NCI-H1436 (cell line): ENCODE data around the gene CPSF7.
"Not testable (repeated sequence)": the region's sequence is repeated elsewhere in the genome, so short reads cannot be mapped to it uniquely, and the experiment has no call there.

Experiments used
- DNase-seq: peaks from one replicate; lab custom pipeline; 2025; lab: John Stamatoyannopoulos, UW

CPSF7 gene, protein sequence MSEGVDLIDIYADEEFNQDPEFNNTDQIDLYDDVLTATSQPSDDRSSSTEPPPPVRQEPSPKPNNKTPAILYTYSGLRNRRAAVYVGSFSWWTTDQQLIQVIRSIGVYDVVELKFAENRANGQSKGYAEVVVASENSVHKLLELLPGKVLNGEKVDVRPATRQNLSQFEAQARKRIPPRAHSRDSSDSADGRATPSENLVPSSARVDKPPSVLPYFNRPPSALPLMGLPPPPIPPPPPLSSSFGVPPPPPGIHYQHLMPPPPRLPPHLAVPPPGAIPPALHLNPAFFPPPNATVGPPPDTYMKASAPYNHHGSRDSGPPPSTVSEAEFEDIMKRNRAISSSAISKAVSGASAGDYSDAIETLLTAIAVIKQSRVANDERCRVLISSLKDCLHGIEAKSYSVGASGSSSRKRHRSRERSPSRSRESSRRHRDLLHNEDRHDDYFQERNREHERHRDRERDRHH

DNA sequence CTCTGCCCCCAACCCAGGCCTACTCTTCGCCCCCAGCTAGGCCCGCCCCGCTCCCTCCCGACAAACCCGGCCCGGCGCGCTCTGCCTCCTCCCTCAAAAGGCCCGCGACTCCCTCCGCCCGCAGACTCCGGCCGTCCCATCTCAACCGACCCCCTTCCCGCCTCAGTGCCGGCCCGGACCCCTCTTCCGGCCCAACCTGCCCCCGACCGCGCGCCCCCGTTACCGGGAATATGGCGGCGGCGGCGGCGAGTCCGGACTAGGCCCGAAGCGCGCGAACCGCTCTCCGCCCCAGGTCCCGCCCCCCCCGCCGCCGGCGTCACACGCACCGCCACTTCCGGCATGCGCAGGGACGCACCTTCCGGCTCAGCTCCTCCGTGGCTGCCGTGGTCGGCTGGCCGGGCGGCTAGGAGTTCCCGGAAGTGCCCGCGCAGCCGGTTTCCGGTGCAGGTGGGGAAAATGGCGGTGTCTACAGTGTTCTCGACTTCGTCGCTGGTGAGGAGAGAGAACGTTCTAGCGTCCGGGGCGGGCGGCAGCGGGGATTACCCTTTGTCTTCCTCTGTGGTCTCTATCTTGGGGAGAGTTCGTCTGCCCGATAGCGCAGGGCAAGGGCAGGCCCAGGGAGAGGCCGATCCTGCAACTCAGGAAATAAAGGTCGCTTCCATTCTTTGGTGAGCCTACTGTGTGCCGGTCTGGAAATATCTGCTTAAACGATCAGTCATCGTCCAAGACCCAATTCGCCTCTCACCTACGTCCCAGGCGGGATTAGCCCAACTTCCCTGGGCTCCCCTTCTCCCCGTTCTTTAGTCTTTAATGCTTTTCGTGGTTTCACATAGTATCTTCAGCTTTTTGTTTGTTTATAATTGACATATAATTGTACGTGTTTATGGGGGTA is at the start of gene CPSF7, which contains the start of gene SDHAF2:
Gene CPSF7, minus strand, starts transcription at position 285 of the 892 bp plus-strand sequence. CDS start 740 bp downstream, outside the sequence.
Gene SDHAF2, plus strand, starts transcription at position 434 of the 892 bp plus-strand sequence. Its CDS starts 23 bp downstream, at position 457.
- peak; percentile 94 for DNase-seq

DNA sequence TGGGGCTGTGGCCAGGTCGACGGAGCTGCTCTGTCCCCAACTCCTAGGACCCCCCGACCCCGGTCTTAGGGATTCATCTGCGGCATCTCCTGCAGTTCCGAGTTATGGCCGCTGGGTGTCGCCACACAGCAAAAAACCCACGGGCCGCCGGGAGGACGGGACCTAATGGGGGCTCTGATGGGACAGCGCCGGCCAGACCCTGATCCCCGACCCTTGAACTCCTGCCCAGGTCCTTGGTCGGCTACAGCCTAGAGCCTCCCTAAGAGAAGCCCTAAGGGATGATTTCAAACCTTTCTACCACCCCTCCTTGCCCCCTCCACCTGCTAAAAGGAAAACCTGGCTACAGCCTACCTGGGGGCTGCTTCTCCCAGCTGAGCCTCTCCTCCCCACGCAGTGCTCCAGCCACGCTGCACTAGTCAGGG is 48.0 kb upstream of the CPSF7 start:
- no peak for DNase-seq

DNA sequence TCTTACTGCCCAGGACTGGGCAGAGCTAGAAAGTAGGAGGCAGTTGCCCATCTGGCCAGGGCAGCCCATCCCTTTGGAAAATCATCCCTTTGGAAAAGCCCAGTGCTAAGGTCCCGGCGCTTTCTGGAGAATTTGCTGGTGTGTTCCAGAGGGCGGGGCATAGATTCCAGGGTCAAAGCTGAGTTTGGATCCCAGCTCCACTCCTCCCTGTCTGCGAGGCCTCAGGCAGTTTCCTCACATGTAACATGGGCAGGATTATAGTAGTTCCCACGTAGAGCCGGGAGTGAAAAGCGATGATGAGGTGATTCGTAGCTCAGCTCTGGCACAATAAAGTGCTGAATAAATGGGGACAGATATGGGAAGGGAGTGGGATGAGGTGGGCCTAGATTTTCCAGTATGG is 47.4 kb upstream of the CPSF7 start:
- no peak for DNase-seq

DNA sequence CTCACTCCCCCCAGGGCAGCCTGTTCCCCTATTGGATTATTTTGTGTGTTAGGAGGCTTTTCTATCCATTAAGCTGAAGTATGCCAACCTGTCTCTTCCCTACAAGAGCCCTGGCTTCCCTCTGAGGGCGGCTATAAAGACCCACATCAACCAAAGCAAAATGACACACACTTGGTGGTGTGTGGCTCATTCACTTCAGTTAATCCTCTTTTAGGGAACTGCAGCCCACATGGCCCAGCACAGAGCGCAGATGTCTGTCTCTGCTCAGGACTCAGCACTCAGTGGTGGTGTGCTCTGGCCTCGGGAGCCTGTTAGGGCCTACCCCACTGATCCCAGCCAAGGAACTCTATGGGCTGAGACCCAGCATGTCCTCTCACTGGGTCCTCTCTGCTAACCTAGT is 46.6 kb upstream of the CPSF7 start:
- DNase-seq = no peak

DNA sequence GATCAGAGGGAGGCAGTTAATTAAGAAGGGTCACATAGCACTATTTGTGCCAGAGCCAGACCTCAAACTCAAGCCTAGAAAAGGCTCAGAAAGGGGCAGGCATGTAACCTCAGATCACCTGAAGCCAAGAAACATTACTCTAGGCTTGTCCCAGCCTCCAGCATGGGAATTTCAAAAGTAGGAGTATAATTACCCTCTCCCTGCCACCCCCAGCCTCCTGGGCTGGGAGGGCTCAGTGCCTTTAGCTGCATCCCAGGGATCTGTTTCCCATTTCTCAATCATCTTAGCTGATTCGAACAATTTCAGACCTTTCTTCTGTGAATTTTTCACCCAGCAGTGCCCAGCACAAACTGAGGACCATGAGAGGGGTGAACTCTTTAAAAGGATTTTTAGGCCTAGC is 45.7 kb upstream of the CPSF7 start:
- DNase-seq = no peak

DNA sequence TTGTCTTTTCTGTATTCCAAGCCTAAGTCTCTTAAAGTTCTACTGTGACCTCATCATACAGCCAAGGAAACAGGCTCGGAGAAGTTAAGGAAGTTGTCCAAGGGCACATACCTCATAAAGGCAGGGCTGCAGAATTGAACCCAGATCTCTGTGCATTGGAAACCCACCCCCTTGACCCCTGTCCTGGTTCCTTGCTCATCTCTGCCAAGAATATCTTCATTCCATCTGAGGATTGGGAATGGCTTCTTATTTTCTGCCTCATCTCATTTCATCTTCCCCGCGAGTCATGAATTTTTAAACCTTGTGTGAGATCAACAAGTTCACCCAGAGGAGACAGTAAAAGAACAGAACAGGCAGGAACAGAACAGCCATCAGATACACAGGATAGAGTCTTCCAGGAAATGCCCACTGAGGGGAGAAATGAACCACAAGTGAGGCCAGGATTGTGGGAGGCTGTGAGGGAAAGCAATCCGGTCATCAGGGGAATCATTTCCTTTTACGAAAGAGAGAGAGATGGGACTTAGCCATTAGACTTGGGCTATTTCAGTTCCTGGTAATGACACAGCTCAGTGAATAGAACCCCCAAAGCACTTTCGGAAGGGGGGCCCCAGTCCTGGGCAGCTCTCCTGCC is 44.4 kb upstream of the CPSF7 start:
- DNase-seq = no peak

DNA sequence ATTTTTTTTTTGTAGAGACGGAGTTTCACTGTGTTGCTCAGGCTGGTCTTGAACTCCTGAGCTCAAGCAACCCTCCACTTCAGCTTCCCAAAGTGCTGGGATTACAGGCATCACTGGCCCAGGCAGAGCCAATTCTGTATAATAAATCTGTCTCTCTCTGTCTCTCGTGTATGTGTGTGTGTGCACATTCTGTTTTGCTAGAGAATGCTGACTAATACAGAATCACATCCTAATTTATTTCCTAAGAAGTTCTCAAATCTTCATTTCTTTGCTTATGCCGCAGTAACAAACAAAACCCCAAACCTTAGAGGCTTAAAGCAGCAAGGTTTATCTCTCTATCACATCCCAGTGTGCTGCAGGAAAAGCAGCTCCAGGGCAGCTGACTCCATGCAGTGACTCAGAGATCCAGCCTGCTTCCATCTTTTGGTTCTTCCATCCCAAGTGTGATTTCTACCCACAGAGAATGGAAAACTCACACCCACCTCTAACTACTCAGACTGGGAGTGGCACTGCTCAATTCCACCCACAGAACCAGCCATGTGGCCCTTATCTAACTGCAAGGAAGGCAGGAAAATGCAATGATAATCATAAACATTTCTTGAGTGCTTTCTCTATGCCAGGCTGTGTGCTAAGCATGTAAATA is 43.7 kb upstream of the CPSF7 start:
- no peak for DNase-seq

DNA sequence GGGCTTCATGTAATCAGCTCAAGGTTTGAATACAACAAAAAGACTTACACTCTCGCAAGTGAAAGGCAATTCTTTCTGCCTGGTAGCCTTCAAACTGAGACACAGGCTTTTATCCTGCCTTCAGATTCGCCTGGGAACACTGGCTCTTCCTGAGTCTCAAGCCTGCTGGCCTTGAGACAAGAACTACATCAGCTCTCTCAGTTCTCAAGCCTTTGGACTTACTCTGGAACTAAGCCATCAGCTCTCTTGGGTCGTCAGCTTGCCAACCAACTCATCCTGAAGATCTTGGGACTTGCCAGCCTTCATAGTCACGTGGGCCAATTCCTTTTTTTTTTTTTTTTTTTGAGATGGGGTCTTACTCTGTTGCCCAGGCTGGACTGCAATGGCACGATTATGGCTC is 43.1 kb upstream of the CPSF7 start:
- DNase-seq = no peak

DNA sequence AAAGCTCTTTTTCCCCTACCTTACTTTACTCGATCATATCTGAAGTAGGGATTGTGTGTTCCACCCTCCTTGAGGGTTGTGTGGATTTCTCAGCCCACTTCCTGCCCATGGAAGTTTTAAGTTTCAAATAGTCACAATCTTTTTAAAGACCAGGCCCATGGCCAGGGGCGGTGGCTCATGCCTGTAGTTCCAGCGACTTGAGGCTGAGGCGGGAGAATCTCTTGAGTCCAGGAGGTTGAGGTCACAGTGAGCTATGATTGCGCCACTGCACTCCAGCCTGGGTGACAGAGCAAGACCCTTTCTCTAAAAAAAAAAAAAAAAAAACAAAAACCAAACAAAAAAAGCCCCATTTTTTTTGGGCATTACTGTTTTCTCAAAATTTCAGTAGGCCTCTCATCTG is 42.5 kb upstream of the CPSF7 start:
- no peak for DNase-seq

DNA sequence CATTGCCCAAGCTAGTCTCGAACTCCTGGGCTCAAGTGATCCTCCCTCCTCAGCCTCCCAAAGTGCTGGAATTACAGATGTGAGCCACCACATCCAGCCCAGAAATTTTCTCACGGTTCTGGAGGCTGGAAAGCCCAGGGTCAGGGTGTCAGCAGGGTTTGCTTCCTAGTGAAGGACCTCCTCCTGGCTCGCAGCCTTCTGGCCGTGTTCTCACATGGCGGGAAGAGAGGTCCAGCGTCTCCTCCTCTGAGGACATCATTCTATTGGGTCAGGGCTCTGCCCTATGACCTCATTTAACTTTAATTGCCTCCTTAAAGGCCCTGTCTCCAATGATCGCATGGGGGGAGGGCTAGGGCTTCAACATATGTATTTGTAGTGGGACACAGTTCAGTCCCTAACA is 38.2 kb upstream of the CPSF7 start:
- DNase-seq = no peak

DNA sequence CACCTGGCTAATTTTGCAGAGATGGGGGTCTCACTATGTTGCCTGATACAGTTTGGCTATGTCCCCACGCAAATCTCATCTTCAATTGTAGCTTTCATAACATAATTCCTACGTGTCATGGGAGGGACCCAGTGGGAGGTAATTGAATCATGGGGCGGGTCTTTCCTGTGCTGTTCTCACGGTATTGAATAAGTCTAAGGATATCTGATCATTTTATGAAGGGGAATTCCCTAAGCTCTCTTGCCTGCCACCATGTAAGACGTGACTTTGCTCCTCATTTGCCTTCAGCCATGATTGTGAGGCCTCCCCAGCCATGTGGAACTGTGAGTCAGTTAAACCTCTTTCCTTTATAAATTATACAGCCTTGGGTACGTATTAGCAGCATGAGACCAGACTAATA is 37.8 kb upstream of the CPSF7 start:
- DNase-seq = not testable (repeated sequence)

DNA sequence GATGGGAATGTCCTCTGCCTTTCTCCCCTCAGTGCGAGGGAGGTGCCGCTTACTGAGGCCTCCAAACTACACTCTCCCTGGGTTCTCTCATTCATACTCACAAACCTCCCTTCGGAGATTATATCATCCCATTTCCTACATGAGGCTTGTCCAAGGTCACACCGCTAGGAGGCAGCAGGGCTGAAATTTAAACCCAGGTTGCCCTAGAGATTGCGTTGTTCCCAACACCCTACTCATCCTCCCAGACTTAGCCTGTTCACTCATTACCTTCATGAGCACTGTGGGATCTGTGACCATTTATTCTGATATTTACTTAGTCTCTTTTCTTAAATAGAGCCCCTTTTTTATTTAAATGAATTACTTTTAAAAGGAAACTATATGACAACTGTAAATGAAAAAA is 31.2 kb upstream of the CPSF7 start:
- no peak for DNase-seq

DNA sequence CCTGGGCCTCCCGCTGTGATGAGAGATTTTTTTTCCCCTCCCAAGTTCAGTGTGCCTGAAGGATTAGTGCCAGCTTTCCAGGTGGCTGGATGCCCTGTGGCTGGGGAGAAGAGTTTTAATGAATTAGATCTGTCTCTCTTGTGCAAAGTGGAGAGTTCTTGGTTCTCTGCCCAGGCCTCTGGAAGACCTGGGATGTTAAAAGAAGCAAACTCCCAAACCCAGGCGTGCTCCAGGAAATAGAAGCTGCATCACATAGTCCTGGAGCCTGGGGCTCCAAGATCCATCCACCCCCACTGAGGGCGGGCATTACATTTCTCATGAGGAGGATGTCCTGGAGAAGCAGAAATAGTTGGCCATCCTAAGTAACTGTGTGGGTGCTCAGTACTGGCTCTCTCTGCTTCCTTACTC is 30.7 kb upstream of the CPSF7 start:
- no peak for DNase-seq

DNA sequence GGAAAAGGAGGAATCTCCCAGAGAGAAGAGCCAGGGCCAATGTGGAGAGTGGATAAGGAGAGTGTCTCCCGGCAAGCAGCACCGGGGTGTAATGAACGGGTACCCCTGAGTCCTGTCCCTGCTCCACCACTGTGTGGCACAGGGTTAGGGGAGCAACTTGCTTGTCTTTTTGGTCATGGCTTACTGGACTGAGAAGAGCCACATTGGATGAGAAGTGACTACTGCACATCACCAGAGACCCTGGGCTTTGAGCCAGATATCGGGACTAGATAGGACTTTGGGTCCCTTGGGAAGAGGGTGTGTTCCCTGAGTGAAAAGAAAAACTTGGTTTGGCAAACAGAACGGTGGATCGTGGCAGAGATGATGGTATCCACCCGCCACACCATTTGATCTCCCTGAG is 24.7 kb upstream of the CPSF7 start:
- no peak for DNase-seq

DNA sequence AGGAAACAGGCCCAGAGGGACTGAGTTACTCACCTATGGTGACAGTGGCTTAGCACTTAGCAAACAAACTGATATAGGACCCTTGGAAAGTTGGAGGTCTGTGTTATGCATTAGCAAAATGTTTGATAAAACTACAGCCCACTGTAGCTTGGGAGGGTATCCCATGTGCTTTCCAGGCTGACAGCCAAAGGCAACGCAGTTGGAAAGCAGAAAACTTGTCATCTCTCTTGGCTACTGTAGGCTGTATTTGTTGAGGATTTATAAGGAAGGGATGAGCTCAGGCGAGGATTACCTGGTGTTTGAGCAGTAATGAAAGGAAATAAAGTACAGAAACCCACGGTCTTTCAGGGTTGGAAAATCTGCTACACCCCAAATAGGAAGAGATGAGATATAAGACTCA is 23.9 kb upstream of the CPSF7 start:
- DNase-seq = no peak

DNA sequence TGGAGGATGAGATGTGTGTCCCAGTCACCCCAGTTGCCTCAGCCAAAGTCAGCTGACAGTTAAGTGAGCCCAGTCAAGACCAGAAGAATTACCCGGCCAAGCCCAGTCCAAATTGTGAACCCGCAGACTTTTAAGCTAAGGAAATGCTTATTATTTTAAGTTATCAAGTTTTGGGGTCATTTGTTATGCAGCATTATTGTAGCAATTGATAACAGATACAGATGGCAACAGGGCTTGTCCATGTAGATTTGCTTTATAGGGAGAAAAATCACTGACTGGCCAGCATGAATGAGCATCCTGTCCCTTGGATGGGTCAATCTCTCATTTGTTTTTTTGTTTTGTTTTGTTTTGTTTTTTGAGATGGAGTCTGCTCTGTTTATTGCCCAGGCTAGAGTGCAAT is 23.1 kb upstream of the CPSF7 start:
- no peak for DNase-seq

DNA sequence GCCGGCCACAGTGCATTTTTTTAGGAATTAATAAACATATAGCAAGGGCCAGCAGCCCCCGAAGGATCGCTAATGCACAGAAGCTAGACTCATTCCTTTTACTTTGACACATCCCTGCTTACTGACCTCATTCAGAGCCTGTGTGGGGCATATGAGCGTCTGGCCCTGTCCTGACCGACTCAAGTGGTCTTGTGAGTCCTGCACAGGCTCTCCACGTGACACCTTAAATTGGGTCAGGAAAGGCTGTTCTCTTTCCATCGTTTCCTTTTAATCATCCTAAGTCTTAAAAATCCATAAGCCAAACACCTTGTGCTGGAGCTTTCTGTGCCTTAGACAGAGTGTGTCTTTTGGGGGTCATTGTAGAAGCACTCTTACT is 18.8 kb upstream of the CPSF7 start:
- no peak for DNase-seq

DNA sequence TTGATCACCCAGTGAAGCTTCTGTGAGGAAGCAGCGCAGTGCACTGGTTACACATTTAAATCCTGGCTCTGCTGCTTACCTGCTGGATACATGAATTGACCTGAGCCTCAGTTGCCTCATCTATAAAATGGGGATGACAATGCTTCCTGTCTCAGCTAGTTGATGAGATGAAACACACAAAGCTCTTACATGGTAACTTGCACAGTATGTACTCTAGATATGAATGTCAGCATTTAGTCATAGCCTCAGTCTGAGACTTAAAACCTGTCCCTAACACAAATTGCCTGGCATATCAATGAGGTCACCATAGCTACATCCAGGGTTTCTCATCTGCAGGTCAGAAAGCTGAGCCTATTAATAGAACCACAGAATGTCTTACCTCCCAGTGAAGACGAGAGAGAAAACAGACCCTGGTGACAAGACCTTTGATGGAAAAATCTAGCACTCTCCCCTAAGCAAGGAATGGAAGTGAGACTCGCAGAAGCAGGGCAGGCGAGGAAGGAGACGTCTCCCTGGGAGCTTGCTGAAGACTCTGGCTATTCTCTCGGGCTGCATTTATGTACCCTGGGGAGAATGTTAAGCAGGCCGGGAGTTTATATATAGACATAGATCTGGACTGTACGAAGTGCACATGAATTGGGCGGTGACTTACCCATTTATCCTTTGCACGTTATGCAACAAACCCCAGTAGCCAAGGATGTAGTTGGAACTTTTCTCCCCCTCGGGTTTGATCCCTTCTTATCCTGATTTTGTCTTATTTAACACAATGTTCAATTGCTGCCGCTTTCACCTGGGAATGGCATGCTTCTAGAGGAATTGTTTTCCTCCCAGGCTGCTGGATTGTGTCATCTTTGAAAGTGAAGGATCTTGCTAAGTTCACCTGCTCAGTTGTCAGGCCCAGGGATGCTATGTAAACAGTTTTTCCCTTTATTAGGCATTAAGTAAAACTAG is 18.1 kb upstream of the CPSF7 start:
- DNase-seq = no peak

DNA sequence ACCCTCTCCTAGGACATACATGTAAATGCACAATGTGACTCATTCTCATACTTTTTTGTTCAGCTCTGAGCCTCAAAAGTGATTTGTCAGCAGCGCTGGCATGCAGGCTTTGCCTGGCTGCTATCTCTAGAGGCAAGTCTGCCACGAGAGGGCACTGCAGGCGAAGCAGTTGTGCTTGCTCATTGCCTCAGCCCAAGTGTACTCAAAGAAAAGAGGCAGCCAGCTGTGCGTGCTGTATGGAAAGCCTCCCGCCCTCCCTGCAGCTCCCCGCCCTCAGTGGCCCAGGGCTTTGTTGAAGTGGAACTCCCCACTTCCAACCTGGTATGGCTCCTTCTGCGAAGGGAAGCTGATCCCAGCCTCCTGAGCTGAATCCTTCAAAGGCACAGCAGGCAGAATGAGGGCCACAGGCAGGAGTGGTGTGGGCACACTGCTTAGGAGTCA is 16.5 kb upstream of the CPSF7 start:
- DNase-seq = peak; percentile 72

DNA sequence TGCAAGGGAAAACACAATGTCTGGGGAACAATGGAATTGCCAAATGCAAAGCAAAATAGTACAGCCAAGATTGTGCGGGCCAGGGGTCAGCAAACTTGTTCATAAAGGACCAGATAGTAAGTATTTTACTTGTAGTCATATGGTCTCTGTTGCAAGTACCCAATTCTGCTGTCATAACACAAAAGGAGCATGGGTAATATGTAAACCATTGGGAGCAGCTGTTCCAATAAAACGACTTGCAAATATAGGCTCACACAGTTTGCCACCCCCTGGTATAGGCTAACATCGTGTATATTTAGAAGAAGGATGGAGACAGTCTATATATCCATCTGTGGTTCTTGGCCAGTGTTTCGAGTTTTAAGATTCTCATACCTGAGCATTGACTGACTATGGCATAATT is 15.7 kb upstream of the CPSF7 start:
- DNase-seq = no peak

DNA sequence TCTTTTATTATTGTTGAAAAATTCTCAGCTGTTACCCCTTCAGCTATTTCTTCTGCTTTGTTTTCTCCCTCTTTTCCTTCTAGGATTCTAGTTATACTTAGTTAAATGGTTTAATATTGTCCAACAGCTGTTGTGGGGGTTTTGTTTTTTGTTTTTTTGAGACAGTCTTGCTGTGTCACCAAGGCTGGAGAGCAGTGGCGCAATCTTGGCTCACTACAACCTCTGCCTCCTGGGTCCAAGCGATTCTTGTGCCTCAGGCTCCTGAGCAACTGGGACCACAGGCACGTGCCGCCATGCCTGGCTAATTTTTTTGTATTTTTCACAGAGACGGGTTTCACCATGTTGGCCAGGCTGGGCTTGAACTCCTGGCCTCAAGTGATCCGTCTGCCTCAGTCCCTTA is 12.8 kb upstream of the CPSF7 start:
- no peak for DNase-seq
